ENCODE results near the gene MRPL24. TPM values are rescaled to one million over a fixed set of nuclear protein-coding genes. Genes with fewer than 3 reads are reported as not detected.

The MRPL24 gene
- total and polyA plus RNA-seq, 10 of the 15 experiments (the other 5 are each of a cell fraction or from before 2014, with no cell fraction given) = 87.4 to 269 (median 134) TPM

- DNase-seq (ENCODE audit: low read depth, low spot score) (no peak), FAIRE-seq (no peak), ATAC-seq (no peak)
- 70% methylated on average over 11 of the region's 11 CpGs for WGBS (ENCODE audit: insufficient coverage, insufficient replicate concordance, low lambda C conversion rate, missing lambda C conversion rate)
- Histone ChIP-seq H3K27ac (ENCODE audit: control insufficient read depth, insufficient read depth) (no peak overlapping the region), H3K36me3 (ENCODE audit: control insufficient read depth in 2 of 2, insufficient read depth in 2 of 2, low read length in 1 of 2) (no peaks in the 10 kb centered on the region; a peak in 2 of 4 replicates), H3K4me3 (no peak overlapping the region), H3K4me2 (ENCODE audit: control insufficient read depth, insufficient read depth) (no peak overlapping the region), H2AFZ (ENCODE audit: control insufficient read depth, low read depth, low read length) (no peak overlapping the region), H3K9ac (ENCODE audit: control insufficient read depth, insufficient read depth, low read length) (no peak overlapping the region), H3K9me3 (replicated peaks; ENCODE audit: control insufficient read depth, insufficient read depth, low read length) (no peaks in the 10 kb centered on the region), H3K27me3 (replicated peaks in 1 of 2; ENCODE audit: control insufficient read depth in 2 of 2, insufficient read depth in 2 of 2, low read length in 1 of 2) (peaks cover 5 to 7% of the 10 kb centered on the region in 2 experiments), H4K20me1 (ENCODE audit: control insufficient read depth, insufficient read depth) (no peaks in the 10 kb centered on the region), H3K79me2 (ENCODE audit: control insufficient read depth, insufficient read depth, low read length) (no peaks in the 10 kb centered on the region), H3K4me1 (ENCODE audit: control insufficient read depth, insufficient read depth, low read length) (peaks cover 6% of the 10 kb centered on the region)
- TF ChIP-seq CREB1 (IDR thresholded peaks at IDR 0.05; ENCODE audit: low read depth) = no peak
- TF ChIP-seq SPI1 (IDR thresholded peaks at IDR 0.05; ENCODE audit: borderline replicate concordance, insufficient read depth, low read depth, low read length) = no peak
- no peak for TF ChIP-seq JUNB (IDR thresholded peaks at IDR 0.05)
- TF ChIP-seq ATF2 (IDR thresholded peaks at IDR 0.05; ENCODE audit: low read length) = no peak
- in situ Hi-C loops (cut with MboI) = no loop called here
- intact Hi-C loops (cut with micrococcal nuclease; ENCODE audit: unreplicated experiment) = no loop called here
- RAD21 ChIA-PET (ENCODE audit: unreplicated experiment) = no interaction called here
- POLR2A ChIA-PET = no interaction called here
- CTCF ChIA-PET = interaction anchor here (0.6 to 10.0 kb wide), 3 partner anchors 16 to 27 kb away, joined by 3 to 68 read pairs (median 30); no protein-coding TSS in a partner anchor
- SMC1A ChIA-PET (ENCODE audit: uncharacterized antibody, unreplicated experiment) = interaction anchor here (0.6 kb wide), 1 partner anchor 104 kb away, joined by 3 read pairs; no protein-coding TSS in a partner anchor
- no TSS peak for BruUV-seq (replicated peaks)
These were observed 31.0 kb downstream of the MRPL24 start for GRCh38 chr1:156709757-156710489.

- BruUV-seq (replicated peaks) = no TSS peak
- Histone ChIP-seq H3K9me3 (replicated peaks; ENCODE audit: control insufficient read depth, insufficient read depth, low read length) (no peaks in the 10 kb centered on the region), H3K4me2 (ENCODE audit: control insufficient read depth, insufficient read depth) (no peak overlapping the region), H3K36me3 (ENCODE audit: control insufficient read depth in 2 of 2, insufficient read depth in 2 of 2, low read length in 1 of 2) (no peaks in the 10 kb centered on the region; a peak in 2 of 4 replicates), H3K9ac (ENCODE audit: control insufficient read depth, insufficient read depth, low read length) (no peak overlapping the region), H3K4me3 (no peak overlapping the region), H3K79me2 (ENCODE audit: control insufficient read depth, insufficient read depth, low read length) (no peaks in the 10 kb centered on the region), H4K20me1 (ENCODE audit: control insufficient read depth, insufficient read depth) (no peaks in the 10 kb centered on the region; the same call in 1 of the 2 replicates), H3K27me3 (replicated peaks in 1 of 2; ENCODE audit: control insufficient read depth in 2 of 2, insufficient read depth in 2 of 2, low read length in 1 of 2) (peaks cover 8 to 10% of the 10 kb centered on the region in 2 experiments), H2AFZ (ENCODE audit: control insufficient read depth, low read depth, low read length) (no peak overlapping the region), H3K4me1 (ENCODE audit: control insufficient read depth, insufficient read depth, low read length) (peaks cover 6% of the 10 kb centered on the region), H3K27ac (ENCODE audit: control insufficient read depth, insufficient read depth) (no peak overlapping the region)
- intact Hi-C loops (cut with micrococcal nuclease; ENCODE audit: unreplicated experiment) (no loop called here), in situ Hi-C loops (cut with MboI) (no loop called here)
- RAD21 ChIA-PET (ENCODE audit: unreplicated experiment) = no interaction called here
- CTCF ChIA-PET = interaction anchor here (3.6 to 9.5 kb wide), 3 partner anchors 18 to 82 kb away, joined by 24 to 157 read pairs (median 53); partner anchors contain the start of genes ISG20L2 and METTL25B
- SMC1A ChIA-PET (ENCODE audit: uncharacterized antibody, unreplicated experiment) = interaction anchor here (0.6 to 1.9 kb wide), 3 partner anchors 17 to 104 kb away, joined by 3 to 8 read pairs (median 5); no protein-coding TSS in a partner anchor
- WGBS (ENCODE audit: insufficient coverage, insufficient replicate concordance, low lambda C conversion rate, missing lambda C conversion rate) = 68% methylated on average over 4 of the region's 4 CpGs
- DNase-seq (ENCODE audit: low read depth, low spot score) (no peak), FAIRE-seq (no peak), ATAC-seq (no peak)
- TF ChIP-seq SMARCA5 (IDR thresholded peaks at IDR 0.05) = no peak
- no peak for TF ChIP-seq TCF12 (IDR thresholded peaks at IDR 0.05; ENCODE audit: low read depth, low read length)
- POLR2A ChIA-PET = no interaction called here
These were observed 31.9 kb downstream of the MRPL24 start for GRCh38 chr1:156709031-156709430.
